Retinal pigment epithelial cell (primary cell): Measurements from ENCODE around the gene GASK1A.

ENCODE experiments used
- DNase-seq: peaks from one replicate; pipeline ENCODE4 v3.0.0-alpha.2; 2010; ENCODE audit warnings: low read depth
- H3K4me3 ChIP-seq: 2 replicates; pipeline ENCODE4 v1.5.1; 2011; ENCODE audit warnings: mild to moderate bottlenecking, low read length, control low read depth, moderate library complexity
- CTCF ChIP-seq: conservative IDR thresholded peaks from 2 replicates; pipeline ENCODE4 v1.5.1; 2011; ENCODE audit warnings: low read depth, low read length, control low read depth, inconsistent platforms

The GASK1A gene

GRCh38 chr3:43028001-43028400 is 48.9 kb downstream of the GASK1A start:
- no peak for TF ChIP-seq CTCF
- H3K4me3 ChIP-seq = no peak overlapping the region
- DNase-seq = no peak

- DNase-seq = no peak
- no peak for TF ChIP-seq CTCF
- no peak overlapping the region for H3K4me3 ChIP-seq
Measured at GRCh38 chr3:43028678-43029490, 49.8 kb downstream of the GASK1A start.

GRCh38 chr3:43030162-43030935 is 51.2 kb downstream of the GASK1A start:
- H3K4me3 ChIP-seq = no peak overlapping the region
- DNase-seq = no peak
- TF ChIP-seq CTCF = no peak

GRCh38 chr3:43031485-43031884 is 52.4 kb downstream of the GASK1A start:
- no peak for TF ChIP-seq CTCF
- DNase-seq = no peak
- H3K4me3 ChIP-seq = no peak overlapping the region

- H3K4me3 ChIP-seq = no peak overlapping the region
- TF ChIP-seq CTCF = no peak
- DNase-seq = no peak
Measured at GRCh38 chr3:43031889-43032545, 52.9 kb downstream of the GASK1A start.

GRCh38 chr3:43032646-43033628 is 53.8 kb downstream of the GASK1A start:
- no peak for DNase-seq
- no peak overlapping the region for H3K4me3 ChIP-seq
- no peak for TF ChIP-seq CTCF
